Measurements from ENCODE around the gene PPP1R37. TPM values are rescaled to one million over a fixed set of nuclear protein-coding genes. Genes with fewer than 3 reads are reported as not detected.
A peak's percentile ranks its signal among the peaks of the same experiment; 100 is the strongest.

Gene PPP1R37
- total and polyA plus RNA-seq, 2 of the 13 experiments (the other 11 are each of a cell fraction or from before 2014, with no cell fraction given), result 9.0 to 14.3 TPM

DNA sequence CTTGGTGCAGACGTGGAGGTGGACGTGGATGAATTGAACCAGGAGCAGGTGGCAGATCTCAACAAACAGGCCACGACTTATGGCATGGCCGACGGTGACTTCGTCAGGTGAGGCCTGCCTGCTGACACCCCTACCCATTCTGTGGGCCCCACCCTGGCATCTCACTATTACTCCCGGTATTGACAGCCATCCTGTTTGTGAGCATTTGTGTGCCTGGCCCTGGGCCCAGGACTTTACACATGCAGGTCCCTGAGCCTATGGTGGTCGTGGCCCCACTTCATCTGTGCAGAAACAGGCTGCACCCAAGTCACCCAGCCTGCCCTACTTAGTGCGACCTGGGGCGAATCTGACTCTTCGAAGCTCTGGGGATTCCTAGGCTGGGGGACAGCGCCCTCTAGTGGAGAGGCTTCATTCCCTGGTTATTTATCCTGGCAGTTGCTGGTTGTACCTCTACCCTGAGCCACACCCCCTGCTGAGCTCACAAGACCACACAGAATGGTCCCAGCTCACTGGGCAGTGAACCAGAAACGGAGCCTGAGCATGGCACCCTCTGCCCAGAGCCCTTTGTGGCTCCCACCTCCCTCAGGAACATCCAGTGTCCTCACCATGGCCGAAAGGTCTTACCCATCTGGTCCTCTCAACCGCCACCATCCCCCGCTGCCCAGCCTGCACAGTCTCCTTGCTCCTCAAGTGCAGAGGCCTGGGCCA, 33.6 kb upstream of the PPP1R37 start (continued):
- TF ChIP-seq SMC3 (IDR thresholded peaks at IDR 0.05; ENCODE audit: low read length) (peak; percentile 93), PHF8 (CRISPR knock-in tag; IDR thresholded peaks at IDR 0.05) (peak; percentile 30; the same call in 1 of the 2 replicates), MED1 (CRISPR knock-in tag; IDR thresholded peaks at IDR 0.05) (peak; percentile 35; the same call in 1 of the 2 replicates), ADNP (CRISPR knock-in tag; IDR thresholded peaks at IDR 0.05) (no peak), SP2 (CRISPR knock-in tag; IDR thresholded peaks at IDR 0.05) (no peak), ZNF230 (CRISPR knock-in tag; IDR thresholded peaks at IDR 0.05) (no peak), NFKB2 (CRISPR knock-in tag; IDR thresholded peaks at IDR 0.05; ENCODE audit: borderline replicate concordance) (peak; percentile 41; the same call in 1 of the 2 replicates), ZBTB7A (CRISPR knock-in tag; IDR thresholded peaks at IDR 0.05) (no peak), HOXA3 (CRISPR knock-in tag; IDR thresholded peaks at IDR 0.05) (peak; percentile 10; the same call in 1 of the 2 replicates), ZNF839 (CRISPR knock-in tag; IDR thresholded peaks at IDR 0.05; ENCODE audit: borderline replicate concordance) (no peak), FOXA3 (CRISPR knock-in tag; IDR thresholded peaks at IDR 0.05) (no peak), RAD21 (CRISPR knock-in tag; IDR thresholded peaks at IDR 0.05) (peak; percentile 95), SMAD1 (CRISPR knock-in tag; IDR thresholded peaks at IDR 0.05; ENCODE audit: borderline replicate concordance, low read depth) (0 out of 2 replicates have a peak, but pooled peaks have one; percentile 40), ZKSCAN1 (IDR thresholded peaks at IDR 0.05; ENCODE audit: low read length) (peak; percentile 59; the same call in 1 of the 2 replicates), ZNF263 (CRISPR knock-in tag; IDR thresholded peaks at IDR 0.05) (0 out of 2 replicates have a peak, but pooled peaks have one; percentile 21), KDM2A (CRISPR knock-in tag; IDR thresholded peaks at IDR 0.05; ENCODE audit: borderline replicate concordance, low read depth) (peak; percentile 27; the same call in 1 of the 2 replicates), RBM22 (optimal IDR thresholded peaks at IDR 0.05; ENCODE audit: low read length) (peak; percentile 19), ELF3 (CRISPR knock-in tag; IDR thresholded peaks at IDR 0.05) (0 out of 2 replicates have a peak, but pooled peaks have one; percentile 27)
- TF ChIP-seq, protein P1, sequence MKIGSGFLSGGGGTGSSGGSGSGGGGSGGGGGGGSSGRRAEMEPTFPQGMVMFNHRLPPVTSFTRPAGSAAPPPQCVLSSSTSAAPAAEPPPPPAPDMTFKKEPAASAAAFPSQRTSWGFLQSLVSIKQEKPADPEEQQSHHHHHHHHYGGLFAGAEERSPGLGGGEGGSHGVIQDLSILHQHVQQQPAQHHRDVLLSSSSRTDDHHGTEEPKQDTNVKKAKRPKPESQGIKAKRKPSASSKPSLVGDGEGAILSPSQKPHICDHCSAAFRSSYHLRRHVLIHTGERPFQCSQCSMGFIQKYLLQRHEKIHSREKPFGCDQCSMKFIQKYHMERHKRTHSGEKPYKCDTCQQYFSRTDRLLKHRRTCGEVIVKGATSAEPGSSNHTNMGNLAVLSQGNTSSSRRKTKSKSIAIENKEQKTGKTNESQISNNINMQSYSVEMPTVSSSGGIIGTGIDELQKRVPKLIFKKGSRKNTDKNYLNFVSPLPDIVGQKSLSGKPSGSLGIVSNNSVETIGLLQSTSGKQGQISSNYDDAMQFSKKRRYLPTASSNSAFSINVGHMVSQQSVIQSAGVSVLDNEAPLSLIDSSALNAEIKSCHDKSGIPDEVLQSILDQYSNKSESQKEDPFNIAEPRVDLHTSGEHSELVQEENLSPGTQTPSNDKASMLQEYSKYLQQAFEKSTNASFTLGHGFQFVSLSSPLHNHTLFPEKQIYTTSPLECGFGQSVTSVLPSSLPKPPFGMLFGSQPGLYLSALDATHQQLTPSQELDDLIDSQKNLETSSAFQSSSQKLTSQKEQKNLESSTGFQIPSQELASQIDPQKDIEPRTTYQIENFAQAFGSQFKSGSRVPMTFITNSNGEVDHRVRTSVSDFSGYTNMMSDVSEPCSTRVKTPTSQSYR (CRISPR knock-in tag; IDR thresholded peaks at IDR 0.05; ENCODE audit: borderline replicate concordance), result no peak
- TF ChIP-seq, protein P2, sequence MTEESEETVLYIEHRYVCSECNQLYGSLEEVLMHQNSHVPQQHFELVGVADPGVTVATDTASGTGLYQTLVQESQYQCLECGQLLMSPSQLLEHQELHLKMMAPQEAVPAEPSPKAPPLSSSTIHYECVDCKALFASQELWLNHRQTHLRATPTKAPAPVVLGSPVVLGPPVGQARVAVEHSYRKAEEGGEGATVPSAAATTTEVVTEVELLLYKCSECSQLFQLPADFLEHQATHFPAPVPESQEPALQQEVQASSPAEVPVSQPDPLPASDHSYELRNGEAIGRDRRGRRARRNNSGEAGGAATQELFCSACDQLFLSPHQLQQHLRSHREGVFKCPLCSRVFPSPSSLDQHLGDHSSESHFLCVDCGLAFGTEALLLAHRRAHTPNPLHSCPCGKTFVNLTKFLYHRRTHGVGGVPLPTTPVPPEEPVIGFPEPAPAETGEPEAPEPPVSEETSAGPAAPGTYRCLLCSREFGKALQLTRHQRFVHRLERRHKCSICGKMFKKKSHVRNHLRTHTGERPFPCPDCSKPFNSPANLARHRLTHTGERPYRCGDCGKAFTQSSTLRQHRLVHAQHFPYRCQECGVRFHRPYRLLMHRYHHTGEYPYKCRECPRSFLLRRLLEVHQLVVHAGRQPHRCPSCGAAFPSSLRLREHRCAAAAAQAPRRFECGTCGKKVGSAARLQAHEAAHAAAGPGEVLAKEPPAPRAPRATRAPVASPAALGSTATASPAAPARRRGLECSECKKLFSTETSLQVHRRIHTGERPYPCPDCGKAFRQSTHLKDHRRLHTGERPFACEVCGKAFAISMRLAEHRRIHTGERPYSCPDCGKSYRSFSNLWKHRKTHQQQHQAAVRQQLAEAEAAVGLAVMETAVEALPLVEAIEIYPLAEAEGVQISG (CRISPR knock-in tag; IDR thresholded peaks at IDR 0.05), result peak; percentile 52; the same call in 1 of the 2 replicates
- TF ChIP-seq, protein P3, sequence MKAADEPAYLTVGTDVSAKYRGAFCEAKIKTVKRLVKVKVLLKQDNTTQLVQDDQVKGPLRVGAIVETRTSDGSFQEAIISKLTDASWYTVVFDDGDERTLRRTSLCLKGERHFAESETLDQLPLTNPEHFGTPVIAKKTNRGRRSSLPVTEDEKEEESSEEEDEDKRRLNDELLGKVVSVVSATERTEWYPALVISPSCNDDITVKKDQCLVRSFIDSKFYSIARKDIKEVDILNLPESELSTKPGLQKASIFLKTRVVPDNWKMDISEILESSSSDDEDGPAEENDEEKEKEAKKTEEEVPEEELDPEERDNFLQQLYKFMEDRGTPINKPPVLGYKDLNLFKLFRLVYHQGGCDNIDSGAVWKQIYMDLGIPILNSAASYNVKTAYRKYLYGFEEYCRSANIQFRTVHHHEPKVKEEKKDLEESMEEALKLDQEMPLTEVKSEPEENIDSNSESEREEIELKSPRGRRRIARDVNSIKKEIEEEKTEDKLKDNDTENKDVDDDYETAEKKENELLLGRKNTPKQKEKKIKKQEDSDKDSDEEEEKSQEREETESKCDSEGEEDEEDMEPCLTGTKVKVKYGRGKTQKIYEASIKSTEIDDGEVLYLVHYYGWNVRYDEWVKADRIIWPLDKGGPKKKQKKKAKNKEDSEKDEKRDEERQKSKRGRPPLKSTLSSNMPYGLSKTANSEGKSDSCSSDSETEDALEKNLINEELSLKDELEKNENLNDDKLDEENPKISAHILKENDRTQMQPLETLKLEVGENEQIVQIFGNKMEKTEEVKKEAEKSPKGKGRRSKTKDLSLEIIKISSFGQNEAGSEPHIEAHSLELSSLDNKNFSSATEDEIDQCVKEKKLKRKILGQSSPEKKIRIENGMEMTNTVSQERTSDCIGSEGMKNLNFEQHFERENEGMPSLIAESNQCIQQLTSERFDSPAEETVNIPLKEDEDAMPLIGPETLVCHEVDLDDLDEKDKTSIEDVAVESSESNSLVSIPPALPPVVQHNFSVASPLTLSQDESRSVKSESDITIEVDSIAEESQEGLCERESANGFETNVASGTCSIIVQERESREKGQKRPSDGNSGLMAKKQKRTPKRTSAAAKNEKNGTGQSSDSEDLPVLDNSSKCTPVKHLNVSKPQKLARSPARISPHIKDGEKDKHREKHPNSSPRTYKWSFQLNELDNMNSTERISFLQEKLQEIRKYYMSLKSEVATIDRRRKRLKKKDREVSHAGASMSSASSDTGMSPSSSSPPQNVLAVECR (CRISPR knock-in tag; IDR thresholded peaks at IDR 0.05; ENCODE audit: borderline replicate concordance), result peak; percentile 39; the same call in 1 of the 2 replicates

Measured in HepG2 (cell line).